Measurements from ENCODE around the gene GNAT1. TPM values are rescaled to one million over a fixed set of nuclear protein-coding genes. Genes with fewer than 3 reads are reported as not detected.

The GNAT1 gene
- total RNA-seq, 2 experiments from 2014 or later, result not detected

DNA sequence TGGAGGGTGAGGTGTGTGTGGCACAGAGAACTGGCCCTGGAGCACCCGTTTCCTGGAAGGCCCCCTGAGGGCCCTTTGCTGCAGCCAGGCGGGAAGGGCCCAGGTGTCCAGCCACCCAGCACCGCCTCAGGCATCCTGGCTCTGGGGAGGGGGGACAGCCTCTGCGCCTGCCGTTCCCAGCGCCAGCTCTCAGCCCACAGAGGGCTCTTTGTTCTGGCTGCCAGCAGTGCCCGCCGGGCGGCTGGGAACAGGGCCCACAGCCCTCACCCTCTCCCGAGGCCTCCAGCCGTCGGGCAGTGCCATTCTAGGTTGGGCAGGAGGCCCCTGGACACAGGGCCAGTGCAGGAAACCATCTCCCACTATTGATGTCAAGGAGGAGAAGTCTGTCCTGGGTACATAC, 22.0 kb downstream of the GNAT1 start:
- DNase-seq (no peak), ATAC-seq (no peak)

DNA sequence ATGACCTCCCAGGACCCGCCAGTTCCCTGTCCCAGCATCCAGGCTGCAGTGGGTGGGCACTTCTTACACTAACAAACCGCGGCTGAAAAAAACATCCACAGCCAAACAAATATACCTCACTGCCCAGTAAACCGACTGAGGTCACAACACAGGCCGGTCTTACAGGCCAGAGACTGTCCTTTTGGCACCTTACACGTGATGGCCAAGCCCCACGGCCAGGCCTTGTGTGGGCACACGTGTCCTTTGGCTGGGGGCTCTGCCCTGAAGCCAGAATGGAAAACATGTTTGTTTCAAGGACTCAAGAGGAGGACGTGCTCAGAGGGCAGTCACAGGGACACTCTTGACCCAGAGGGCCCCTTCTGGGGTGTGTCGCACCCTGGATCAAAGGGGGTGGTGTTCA, 23.4 kb downstream of the GNAT1 start:
- H3K9me3 Mint-ChIP-seq (ENCODE audit: low read depth), result no peaks in the 10 kb centered on the region
- H3K36me3 Mint-ChIP-seq, result no peaks in the 10 kb centered on the region
- DNase-seq, result no peak
- H3K4me1 Mint-ChIP-seq, result peaks cover 2% of the 10 kb centered on the region
- no peaks in the 10 kb centered on the region for H3K27me3 Mint-ChIP-seq
- ATAC-seq, result no peak
- CTCF ChIA-PET, result interaction anchor here (1.0 to 17.1 kb wide), 4 partner anchors 10 to 34 kb away, joined by 3 to 398 read pairs (median 6); partner anchors contain the start of gene GNAT1
- H3K4me3 Mint-ChIP-seq, result no peak overlapping the region
- H3K27ac Mint-ChIP-seq, result no peak overlapping the region

More for the DNA sequence above, 22.0 kb downstream of the GNAT1 start:
- peaks cover 3% of the 10 kb centered on the region for H3K27me3 Mint-ChIP-seq
- H3K4me1 Mint-ChIP-seq, result peaks cover 2% of the 10 kb centered on the region
- H3K4me3 Mint-ChIP-seq, result no peak overlapping the region
- H3K36me3 Mint-ChIP-seq, result no peaks in the 10 kb centered on the region
- no peaks in the 10 kb centered on the region for H3K9me3 Mint-ChIP-seq (ENCODE audit: low read depth)
- H3K27ac Mint-ChIP-seq, result no peak overlapping the region
- CTCF ChIA-PET, result interaction anchor here (1.0 to 12.4 kb wide), 3 partner anchors 13 to 30 kb away, joined by 3 to 95 read pairs (median 3); partner anchors contain the start of gene GNAT1

GRCh38 chr3:50215529-50215928, 24.1 kb downstream of the GNAT1 start:
- ATAC-seq (no peak), DNase-seq (no peak)
- CTCF ChIA-PET, result interaction anchor here (1.0 to 17.1 kb wide), 4 partner anchors 9 to 34 kb away, joined by 3 to 398 read pairs (median 6); partner anchors contain the start of gene GNAT1
- H3K4me3 Mint-ChIP-seq, result no peak overlapping the region
- no peak overlapping the region for H3K27ac Mint-ChIP-seq
- H3K27me3 Mint-ChIP-seq, result no peaks in the 10 kb centered on the region
- no peaks in the 10 kb centered on the region for H3K9me3 Mint-ChIP-seq (ENCODE audit: low read depth)
- H3K36me3 Mint-ChIP-seq, result no peaks in the 10 kb centered on the region
- peaks cover 3% of the 10 kb centered on the region for H3K4me1 Mint-ChIP-seq

DNA sequence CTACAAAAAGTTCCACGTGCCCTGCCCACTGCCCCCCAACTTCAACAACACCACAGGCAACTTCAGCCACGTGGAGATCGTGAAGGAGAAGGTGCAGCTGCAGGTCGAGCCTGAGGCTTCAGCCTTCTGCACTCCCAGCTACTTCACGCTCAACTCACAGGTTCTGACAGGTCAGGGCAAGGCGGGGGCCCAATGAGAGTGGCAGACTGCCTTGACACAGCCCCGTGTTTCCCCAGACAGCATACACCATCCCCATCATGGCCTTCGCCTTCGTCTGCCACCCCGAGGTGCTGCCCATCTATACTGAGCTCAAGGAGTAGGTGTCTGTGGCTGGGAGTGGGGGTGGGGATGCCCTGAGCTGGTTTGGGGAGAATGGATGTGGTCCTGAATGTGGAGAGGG, 26.3 kb downstream of the GNAT1 start:
- Mint-ChIP-seq H3K4me3 (no peak overlapping the region), H3K36me3 (no peaks in the 10 kb centered on the region), H3K27me3 (no peaks in the 10 kb centered on the region), H3K4me1 (peaks cover 7% of the 10 kb centered on the region), H3K9me3 (ENCODE audit: low read depth) (no peaks in the 10 kb centered on the region), H3K27ac (no peak overlapping the region)
- DNase-seq (no peak), ATAC-seq (no peak)
- CTCF ChIA-PET, result interaction anchor here (1.5 to 17.1 kb wide), 3 partner anchors 8 to 29 kb away, joined by 6 to 398 read pairs (median 9); partner anchors contain the start of gene GNAT1

DNA sequence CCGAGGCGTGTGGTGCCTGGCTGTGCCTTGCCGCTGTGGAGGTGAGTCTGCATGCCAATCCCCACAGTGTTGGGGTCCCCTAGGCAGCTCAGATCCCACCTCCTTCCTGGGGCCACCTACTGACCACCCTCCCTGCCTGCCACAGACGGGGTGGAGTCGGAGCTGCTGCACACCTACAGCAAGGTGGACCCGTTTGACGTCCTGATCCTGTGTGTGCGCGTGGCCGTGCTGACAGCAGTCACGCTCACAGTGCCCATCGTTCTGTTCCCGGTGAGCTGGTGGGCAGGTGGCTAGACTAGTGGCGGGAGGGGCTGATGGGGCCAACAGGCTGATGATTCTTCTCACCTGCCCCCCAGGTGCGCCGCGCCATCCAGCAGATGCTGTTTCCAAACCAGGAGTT, 27.0 kb downstream of the GNAT1 start:
- no peaks in the 10 kb centered on the region for H3K9me3 Mint-ChIP-seq (ENCODE audit: low read depth)
- no peak overlapping the region for H3K27ac Mint-ChIP-seq
- no peak overlapping the region for H3K4me3 Mint-ChIP-seq
- ATAC-seq (no peak), DNase-seq (no peak)
- H3K27me3 Mint-ChIP-seq, result peaks cover 2% of the 10 kb centered on the region
- no peaks in the 10 kb centered on the region for H3K36me3 Mint-ChIP-seq
- CTCF ChIA-PET, result interaction anchor here (1.5 to 17.1 kb wide), 3 partner anchors 8 to 28 kb away, joined by 6 to 398 read pairs (median 9); partner anchors contain the start of gene GNAT1
- peaks cover 7% of the 10 kb centered on the region for H3K4me1 Mint-ChIP-seq

- peaks cover 7% of the 10 kb centered on the region for H3K4me1 Mint-ChIP-seq
- H3K4me3 Mint-ChIP-seq, result no peak overlapping the region
- H3K27ac Mint-ChIP-seq, result no peak overlapping the region
- H3K27me3 Mint-ChIP-seq, result peaks cover 6% of the 10 kb centered on the region
- H3K36me3 Mint-ChIP-seq, result no peaks in the 10 kb centered on the region
- ATAC-seq, result no peak
- DNase-seq, result no peak
- no peaks in the 10 kb centered on the region for H3K9me3 Mint-ChIP-seq (ENCODE audit: low read depth)
- CTCF ChIA-PET, result interaction anchor here (1.9 to 17.1 kb wide), 2 partner anchors 27 to 28 kb away, joined by 6 to 398 read pairs; partner anchors contain the start of gene GNAT1
Observed at GRCh38 chr3:50219285-50219684, 27.9 kb downstream of the GNAT1 start.

DNA sequence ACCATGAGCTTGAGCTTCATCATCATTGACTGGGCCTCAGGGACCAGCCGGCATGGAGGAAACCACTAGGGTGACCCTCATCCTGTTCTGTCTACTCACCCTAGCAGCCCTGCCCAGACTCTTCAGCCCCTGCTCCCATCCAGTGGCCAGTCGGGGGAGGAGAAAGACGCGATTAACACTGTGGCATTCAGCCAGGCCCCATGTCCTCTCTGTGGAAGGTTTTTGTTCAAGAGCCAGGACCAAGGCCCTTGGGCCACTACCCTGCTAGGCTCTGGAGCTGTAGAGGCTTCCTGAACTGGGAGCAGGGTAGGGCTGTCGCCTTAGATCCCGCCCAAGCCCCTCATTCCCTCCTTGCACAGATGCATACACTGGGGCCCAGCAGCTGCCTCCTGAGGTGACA, 28.7 kb downstream of the GNAT1 start:
- Mint-ChIP-seq H3K9me3 (ENCODE audit: low read depth) (no peaks in the 10 kb centered on the region), H3K27me3 (peaks cover 10% of the 10 kb centered on the region), H3K36me3 (no peaks in the 10 kb centered on the region), H3K27ac (no peak overlapping the region), H3K4me1 (peaks cover 7% of the 10 kb centered on the region), H3K4me3 (no peak overlapping the region)
- DNase-seq, result no peak
- ATAC-seq, result no peak
- CTCF ChIA-PET, result interaction anchor here (1.6 to 17.1 kb wide), 3 partner anchors 9 to 29 kb away, joined by 4 to 398 read pairs (median 15); partner anchors contain the start of gene GNAT1

DNA sequence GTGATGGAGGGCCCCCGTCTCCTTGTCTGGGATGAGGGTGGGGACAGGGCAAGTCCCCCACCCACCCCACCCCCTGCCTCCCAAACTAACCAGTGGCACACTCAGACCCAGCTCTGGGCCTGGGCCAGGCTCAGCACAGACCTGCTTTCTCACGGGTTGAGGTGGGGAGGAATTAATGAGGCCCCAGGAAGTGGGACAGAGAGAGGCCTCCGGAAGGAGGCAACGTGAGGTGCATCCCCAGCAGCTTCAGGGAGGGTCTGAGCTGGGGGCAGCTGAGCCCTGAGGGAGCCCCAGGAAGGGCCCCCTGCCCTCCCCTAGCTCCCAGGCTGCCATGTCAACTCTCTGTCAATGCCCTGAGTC, 29.6 kb downstream of the GNAT1 start:
- ATAC-seq (peak; percentile 59), DNase-seq (no peak)
- H3K27me3 Mint-ChIP-seq, result peaks cover 14% of the 10 kb centered on the region
- peaks cover 13% of the 10 kb centered on the region for H3K4me1 Mint-ChIP-seq
- peak overlapping the region; percentile 63 for H3K27ac Mint-ChIP-seq
- no peaks in the 10 kb centered on the region for H3K36me3 Mint-ChIP-seq
- CTCF ChIA-PET, result interaction anchor here (1.0 to 17.1 kb wide), 7 partner anchors 10 to 54 kb away, joined by 3 to 398 read pairs (median 5); partner anchors contain the start of gene GNAT1
- no peak overlapping the region for H3K4me3 Mint-ChIP-seq
- H3K9me3 Mint-ChIP-seq (ENCODE audit: low read depth), result no peaks in the 10 kb centered on the region

- H3K9me3 Mint-ChIP-seq (ENCODE audit: low read depth), result no peaks in the 10 kb centered on the region
- ATAC-seq (no peak), DNase-seq (no peak)
- no peaks in the 10 kb centered on the region for H3K36me3 Mint-ChIP-seq
- peak overlapping the region; percentile 63 for H3K27ac Mint-ChIP-seq
- no peak overlapping the region for H3K4me3 Mint-ChIP-seq
- peaks cover 14% of the 10 kb centered on the region for H3K27me3 Mint-ChIP-seq
- H3K4me1 Mint-ChIP-seq, result peaks cover 17% of the 10 kb centered on the region
- CTCF ChIA-PET, result interaction anchor here (1.0 to 17.1 kb wide), 7 partner anchors 10 to 53 kb away, joined by 3 to 398 read pairs (median 5); partner anchors contain the start of gene GNAT1
Observed at GRCh38 chr3:50221411-50222168, 30.2 kb downstream of the GNAT1 start.

DNA sequence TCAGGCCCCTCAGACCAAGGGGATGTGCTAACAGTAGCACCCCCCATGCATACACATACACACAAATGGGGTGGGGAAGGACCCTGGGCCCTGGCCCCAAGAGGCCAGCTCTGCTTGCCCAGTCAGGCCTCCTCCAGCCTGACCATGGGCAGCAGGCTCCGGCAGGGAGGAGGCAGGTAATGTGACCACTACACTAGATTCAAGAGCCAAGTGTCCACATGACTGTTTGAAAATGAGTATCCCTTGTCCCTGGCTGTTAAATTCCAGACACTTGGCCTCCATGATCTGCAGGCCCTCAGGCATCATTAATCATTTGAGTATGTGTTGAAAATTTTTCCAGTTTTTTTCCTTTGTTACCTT, 30.7 kb downstream of the GNAT1 start:
- Mint-ChIP-seq H3K27ac (no peak overlapping the region), H3K27me3 (peaks cover 14% of the 10 kb centered on the region), H3K4me1 (peaks cover 22% of the 10 kb centered on the region), H3K36me3 (no peaks in the 10 kb centered on the region), H3K4me3 (no peak overlapping the region), H3K9me3 (ENCODE audit: low read depth) (no peaks in the 10 kb centered on the region)
- ATAC-seq (no peak), DNase-seq (no peak)
- CTCF ChIA-PET, result interaction anchor here (1.0 to 17.1 kb wide), 5 partner anchors 14 to 42 kb away, joined by 3 to 398 read pairs (median 6); partner anchors contain the start of gene GNAT1

GRCh38 chr3:50224639-50225038, 33.2 kb downstream of the GNAT1 start:
- Mint-ChIP-seq H3K36me3 (no peaks in the 10 kb centered on the region), H3K4me3 (no peak overlapping the region), H3K27me3 (peaks cover 14% of the 10 kb centered on the region), H3K9me3 (ENCODE audit: low read depth) (no peaks in the 10 kb centered on the region), H3K4me1 (peaks cover 34% of the 10 kb centered on the region), H3K27ac (no peak overlapping the region)
- ATAC-seq, result no peak
- CTCF ChIA-PET, result interaction anchor here (0.7 to 17.1 kb wide), 11 partner anchors 9 to 333 kb away, joined by 3 to 398 read pairs (median 14); partner anchors contain the start of genes GNAT1, LSMEM2 and SEMA3B
- DNase-seq, result no peak

DNA sequence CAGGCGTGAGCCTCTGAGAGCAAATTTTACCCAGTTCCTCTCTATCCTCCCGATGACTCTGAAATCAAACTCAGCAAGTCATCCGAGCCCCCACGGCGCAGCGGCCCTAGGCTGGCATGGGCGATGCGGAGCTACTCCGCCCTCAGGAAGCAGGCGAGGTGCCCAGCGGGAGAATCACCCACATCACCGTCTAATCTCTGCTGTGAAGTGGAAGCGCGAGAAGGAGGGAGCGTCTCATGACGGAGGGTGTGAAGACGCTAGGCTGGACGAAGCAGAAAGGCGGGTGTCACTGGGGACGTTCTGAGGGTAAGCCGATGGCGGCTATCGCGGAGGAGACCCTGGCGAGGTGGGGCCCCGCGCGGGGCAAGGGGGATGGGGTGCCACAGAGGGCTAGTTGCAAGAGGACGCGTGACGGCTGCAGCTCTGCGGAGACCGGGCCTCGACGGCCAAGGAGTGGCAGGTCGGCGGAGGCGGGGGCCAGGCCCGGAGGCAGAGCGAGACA, 35.5 kb downstream of the GNAT1 start:
- H3K36me3 Mint-ChIP-seq, result no peaks in the 10 kb centered on the region
- peak overlapping the region; percentile 94 for H3K27ac Mint-ChIP-seq
- peaks cover 27% of the 10 kb centered on the region for H3K4me1 Mint-ChIP-seq
- CTCF ChIA-PET, result interaction anchor here (0.6 to 17.1 kb wide), 32 partner anchors 9 to 440 kb away, joined by 3 to 398 read pairs (median 7); partner anchors contain the start of genes GNAI2, GNAT1, HYAL3 and IP6K1
- no peaks in the 10 kb centered on the region for H3K9me3 Mint-ChIP-seq (ENCODE audit: low read depth)
- peak overlapping the region; percentile 88 for H3K4me3 Mint-ChIP-seq
- DNase-seq (peak; percentile 70), ATAC-seq (peak; percentile 25)
- H3K27me3 Mint-ChIP-seq, result peaks cover 14% of the 10 kb centered on the region

- H3K4me1 Mint-ChIP-seq, result peaks cover 27% of the 10 kb centered on the region
- ATAC-seq (peak; percentile 89), DNase-seq (peak; percentile 96)
- peaks cover 14% of the 10 kb centered on the region for H3K27me3 Mint-ChIP-seq
- peak overlapping the region; percentile 94 for H3K27ac Mint-ChIP-seq
- peak overlapping the region; percentile 88 for H3K4me3 Mint-ChIP-seq
- no peaks in the 10 kb centered on the region for H3K36me3 Mint-ChIP-seq
- CTCF ChIA-PET, result interaction anchor here (0.7 to 17.1 kb wide), 27 partner anchors 9 to 126 kb away, joined by 3 to 398 read pairs (median 8); partner anchors contain the start of genes GNAI2, GNAT1, HYAL3 and NAA80
- no peaks in the 10 kb centered on the region for H3K9me3 Mint-ChIP-seq (ENCODE audit: low read depth)
Observed at GRCh38 chr3:50227390-50228183, 36.2 kb downstream of the GNAT1 start.

Measured in activated CD8-positive, alpha-beta memory T cell treated with anti-CD3 and anti-CD28 coated beads, Interleukin-2, amount 10 ng/mL, durations not matched to agents 7 days and 5 days (primary cell).